Stimulated activated CD4-positive, alpha-beta T cell treated with anti-CD3 and anti-CD28 coated beads, Interleukin-12 subunit alpha, Interleukin-12 subunit beta, amount 100 ng/mL, for 48 hours (primary cell): ENCODE measurements around the gene RTP1.
"Not testable (repeated sequence)": the region's sequence is repeated elsewhere in the genome, so short reads cannot be mapped to it uniquely, and the experiment has no call there.

Experiments used
- DNase-seq, 3 donors: peaks; one replicate each; pipeline ENCODE4 v3.0.0-alpha.2; 2020; ENCODE audit warnings: low read depth in 2 of 3, low spot score in 1 of 3

RTP1 gene

DNA sequence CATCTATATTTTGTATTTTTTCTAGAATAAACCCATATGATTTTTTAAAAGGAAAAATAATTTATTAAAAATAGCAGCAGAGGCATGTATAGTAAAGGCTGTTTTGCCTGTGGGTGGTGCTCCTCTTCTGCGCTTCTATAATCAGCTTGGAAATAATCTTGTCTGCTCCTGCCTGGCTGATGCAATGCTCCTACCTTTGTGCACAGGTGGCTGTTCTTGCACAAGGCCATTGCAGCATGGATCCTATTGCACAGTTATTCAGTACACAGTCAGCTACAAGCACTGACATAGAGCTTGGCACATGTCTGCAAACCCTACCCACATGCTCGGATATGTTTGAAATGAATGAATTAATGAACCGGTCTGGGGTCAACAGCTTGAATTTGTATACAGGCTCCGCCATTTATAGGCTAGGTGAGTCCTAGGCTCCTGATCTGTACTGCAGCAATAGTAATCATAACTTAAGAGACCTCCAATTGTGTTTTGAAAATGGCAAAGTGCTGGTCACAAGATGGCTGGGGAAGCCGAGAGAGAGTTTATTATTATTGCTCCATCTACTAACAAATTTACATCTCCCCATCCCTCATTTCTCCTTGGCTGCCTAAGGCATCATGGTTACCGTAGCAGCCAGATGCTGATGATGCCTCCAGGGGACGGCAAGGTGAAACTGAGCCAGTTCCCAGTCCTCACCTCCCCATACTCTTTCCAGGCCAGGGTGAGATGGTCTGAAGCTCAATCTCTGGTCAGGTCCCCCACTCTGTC lies 532 bp upstream of the RTP1 start:
- no peak for DNase-seq

DNA sequence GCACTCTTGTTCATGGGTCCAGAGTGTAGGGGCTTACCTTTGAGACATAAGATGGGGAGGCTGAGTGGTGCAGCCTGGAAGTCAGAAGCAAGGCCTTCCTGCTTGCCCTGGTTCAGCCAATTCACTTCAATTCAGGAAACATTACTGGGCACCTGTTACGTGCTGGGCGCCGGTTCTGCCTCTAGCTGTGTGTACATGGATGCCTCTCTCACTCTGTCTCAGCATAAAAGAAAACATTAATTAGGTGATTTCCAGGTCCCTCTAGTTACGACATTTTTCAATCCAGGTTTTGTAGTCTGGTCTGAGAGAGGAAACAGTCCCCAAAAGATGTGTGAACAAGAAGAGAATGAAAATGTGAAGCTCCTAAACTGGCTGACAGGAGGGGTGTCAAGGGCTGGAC lies 1.2 kb downstream of the RTP1 start:
- no peak for DNase-seq

DNA sequence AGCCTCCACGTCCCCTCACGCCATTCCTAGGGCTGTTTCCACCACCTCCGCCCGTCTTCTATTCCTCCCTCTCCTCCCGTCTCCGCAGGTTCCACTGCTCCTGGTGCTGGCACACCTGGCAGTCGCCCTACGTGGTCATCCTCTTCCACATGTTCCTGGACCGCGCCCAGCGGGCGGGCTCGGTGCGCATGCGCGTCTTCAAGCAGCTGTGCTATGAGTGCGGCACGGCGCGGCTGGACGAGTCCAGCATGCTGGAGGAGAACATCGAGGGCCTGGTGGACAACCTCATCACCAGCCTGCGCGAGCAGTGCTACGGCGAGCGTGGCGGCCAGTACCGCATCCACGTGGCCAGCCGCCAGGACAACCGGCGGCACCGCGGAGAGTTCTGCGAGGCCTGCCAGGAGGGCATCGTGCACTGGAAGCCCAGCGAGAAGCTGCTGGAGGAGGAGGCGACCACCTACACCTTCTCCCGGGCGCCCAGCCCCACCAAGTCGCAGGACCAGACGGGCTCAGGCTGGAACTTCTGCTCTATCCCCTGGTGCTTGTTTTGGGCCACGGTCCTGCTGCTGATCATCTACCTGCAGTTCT lies 2.3 kb downstream of the RTP1 start:
- DNase-seq, result not testable (repeated sequence)

DNA sequence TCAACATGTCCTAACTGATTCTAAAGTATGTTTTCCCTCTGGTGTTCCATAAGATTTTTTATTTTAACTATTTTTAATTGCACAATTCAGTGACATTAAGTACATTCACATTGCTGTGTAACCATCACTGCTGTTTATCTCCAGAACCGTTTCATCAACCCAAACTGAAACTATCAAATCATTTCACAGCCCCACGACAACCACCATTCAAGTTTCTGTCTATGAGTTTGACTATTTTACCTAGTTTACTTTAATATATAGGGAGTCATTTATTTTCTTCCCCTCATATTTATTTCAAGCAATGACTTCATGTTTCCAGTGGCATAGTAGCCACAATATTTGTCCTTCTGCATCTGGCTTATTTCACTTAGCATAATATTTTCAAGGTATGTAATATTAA lies 8.4 kb downstream of the RTP1 start:
- DNase-seq, result no peak

DNA sequence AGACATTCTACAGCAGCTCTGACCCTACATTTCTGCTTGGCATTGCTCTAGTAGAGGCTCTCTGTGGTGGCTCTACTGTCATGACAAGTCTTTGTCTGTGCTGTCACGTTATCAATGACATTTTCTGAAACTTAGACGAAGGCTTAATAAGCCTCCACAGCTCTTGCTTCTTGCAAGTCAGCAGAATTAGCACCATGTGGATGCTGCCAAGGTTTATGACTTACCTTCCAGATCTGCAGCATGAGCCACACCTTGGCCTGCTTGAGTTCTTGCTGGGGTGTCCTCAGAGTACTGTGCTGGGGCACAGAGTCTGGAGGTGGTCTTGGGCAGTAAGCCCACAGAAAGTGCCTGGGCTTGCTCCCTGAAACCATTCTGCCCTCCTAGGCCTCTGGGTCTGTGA lies 9.8 kb downstream of the RTP1 start:
- no peak for DNase-seq

DNA sequence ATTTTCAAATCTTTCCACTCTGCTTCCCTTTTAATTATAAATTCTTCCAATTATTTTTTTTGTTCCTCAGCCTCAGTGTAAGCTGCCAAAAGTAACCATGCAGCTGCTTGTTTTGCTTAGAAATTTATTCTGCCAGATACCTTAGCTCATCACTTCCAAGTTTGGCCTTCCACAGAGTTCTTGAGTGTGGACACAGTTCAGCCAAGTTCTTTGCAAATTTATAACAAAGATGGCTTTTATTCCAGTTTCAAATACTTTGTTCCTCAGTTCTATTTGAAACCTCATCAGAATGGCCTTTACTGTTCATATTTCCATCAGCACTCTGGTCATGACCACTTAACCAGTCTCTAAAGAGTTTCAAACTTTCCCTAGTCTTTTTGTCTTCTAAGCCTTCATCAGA lies 10.3 kb downstream of the RTP1 start:
- DNase-seq, result no peak

DNA sequence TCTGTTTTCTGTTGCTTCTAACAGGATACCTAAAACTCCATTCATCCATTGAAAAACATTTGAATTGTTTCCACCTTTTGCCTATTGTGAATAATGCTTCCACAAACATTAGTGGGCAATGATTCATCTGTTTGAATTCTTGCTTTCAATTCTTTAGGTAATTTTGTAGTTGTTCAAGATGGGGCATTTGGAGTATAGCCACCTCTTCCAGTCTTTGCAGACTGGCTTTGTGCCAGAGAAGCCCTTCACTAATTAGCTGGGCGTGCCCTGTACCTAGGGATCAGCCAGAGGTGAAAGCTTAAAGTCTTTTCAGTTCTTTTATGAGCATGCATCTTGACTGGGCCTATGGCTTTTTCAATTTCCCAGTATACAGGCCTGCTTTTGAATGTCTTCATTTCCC lies 10.9 kb downstream of the RTP1 start:
- no peak for DNase-seq

DNA sequence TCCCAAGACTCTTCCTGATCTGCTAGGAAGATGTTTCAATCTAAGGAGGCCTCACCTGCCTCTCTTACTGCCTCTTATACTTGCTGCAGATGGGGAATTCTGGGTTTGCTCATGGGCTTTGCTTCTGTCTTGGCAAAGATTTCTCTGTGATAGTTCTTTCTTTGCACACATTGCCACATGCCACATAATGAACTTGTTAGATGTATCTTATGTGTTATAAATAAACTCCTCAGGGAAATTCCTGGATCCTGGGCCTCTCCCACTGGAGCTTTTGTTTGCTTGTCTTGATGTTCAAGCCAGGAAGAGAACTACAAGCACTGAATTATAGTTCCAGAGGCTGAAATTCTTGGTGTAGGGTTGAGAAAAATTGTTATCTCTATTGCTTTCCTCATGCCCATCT lies 12.2 kb downstream of the RTP1 start:
- DNase-seq, result no peak

DNA sequence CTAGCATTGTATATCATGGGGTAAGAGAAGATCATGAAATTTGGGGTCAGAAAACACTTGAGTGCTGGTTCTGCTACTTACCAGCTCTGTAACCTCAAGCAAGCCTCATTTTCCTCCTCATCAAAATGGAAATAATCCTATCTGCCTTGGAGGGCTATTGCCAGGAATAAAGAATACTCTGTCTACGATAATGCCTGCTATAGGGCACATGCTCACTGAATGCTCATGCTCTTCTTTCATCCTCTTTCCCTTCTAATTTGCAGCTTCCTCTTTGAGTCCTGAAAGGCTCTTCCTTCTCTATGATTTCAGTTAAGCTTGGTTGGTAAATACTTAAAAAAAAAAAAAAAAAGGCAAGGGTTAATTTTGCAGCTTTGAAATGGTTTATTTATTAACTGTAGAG lies 12.8 kb downstream of the RTP1 start:
- DNase-seq, result no peak

DNA sequence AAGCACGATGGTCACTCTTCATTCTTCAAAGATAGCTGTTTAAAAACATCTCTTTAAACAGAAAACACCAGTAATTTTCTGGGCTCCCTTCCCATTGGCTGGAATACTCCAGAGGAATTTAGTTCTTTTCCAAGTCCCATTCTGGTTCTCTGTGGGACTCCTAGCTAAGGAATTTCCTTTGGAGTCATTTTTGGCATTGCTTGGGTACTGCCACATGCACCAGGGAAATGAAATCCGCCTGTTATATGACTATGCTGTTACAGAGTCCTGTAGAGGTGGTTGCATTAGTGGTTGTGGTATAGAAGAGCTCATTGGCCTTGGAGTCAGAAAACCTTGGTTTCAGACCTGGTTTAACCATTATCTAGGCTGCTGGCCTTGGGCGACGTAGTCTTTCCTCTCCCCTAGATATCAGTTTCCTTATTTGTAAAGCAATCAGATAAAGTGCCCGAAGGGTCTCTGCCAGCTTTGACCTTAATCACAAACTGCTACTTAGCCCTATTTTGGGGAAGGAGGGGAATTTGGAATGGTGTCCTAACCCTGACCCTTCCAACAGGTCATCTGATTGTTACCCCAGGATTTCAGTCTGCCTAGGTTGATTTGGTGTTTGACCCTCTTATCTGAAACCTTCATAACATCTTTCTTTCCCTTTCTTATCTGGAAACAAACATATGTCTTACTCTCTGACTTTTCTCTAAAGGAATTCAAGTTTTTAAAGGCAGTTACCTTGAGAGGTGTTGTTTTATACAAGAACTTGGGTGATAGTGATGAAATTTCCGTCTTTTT lies 13.4 kb downstream of the RTP1 start:
- no peak for DNase-seq

DNA sequence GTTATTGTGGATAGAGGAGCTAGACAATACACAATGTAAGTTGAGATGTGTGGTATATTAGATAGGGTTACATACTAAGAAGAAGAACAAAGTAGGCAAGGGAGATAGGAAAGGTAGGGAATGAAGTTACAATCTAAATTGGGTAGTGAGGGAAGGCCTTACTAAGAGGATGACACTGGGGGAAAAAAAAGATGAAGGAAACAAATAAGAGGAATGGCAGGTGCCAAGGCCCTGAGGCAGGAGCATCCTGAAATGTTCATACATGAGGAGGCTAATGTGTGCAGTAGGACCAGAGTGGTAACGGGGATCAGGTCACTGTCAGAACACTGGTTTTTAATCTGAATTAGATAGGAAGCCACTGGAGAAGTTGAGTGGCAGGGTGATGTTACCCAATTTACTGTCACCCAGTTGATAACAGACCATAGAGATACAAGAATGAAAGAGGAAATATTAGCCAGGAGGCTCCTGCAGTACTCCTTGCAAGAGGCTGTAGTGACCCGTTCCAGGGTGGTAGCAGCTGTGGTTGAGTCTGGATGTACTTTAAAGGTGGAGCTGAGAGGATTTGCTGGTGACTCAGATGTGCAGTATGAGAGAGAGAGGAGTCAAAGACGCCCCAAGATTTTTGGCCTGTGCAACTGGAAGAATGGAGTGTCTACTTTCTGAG lies 14.4 kb downstream of the RTP1 start:
- DNase-seq, result no peak

DNA sequence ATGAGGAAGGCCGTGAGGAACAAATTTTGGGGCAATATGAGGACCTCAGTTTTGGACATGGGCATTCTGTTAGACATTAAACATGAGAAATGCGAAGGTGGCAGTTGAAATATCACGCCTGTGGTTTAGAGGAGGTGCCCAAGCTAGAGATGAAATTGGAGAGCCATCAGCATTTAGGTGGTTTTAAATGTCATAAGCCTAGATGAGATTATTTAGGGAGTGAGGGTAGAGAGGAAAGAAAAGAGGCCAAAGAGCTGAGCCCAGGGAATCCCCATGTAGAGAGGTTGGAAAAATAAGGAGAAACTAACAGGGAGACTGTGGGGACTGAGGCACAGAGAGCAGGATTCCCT lies 14.9 kb downstream of the RTP1 start:
- DNase-seq, result no peak

DNA sequence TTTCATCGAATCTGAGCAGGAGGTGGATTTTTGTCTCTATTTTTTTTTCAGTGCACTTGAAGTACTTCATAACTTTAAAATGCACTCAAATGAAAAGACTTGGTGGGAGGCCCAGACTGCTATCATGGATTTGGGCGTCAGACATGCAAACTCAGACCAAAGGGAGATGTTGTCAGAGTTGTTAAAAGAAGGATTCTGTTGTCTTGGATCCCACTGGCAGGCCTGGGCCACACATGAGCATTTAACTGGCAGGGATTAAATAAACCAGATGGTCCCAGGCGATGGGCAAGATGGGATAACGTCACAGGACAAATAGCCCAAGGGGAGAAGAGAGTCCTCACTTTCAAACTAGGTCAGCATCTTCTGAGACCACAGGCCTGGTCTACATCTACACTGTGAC lies 15.4 kb downstream of the RTP1 start:
- DNase-seq, result no peak

DNA sequence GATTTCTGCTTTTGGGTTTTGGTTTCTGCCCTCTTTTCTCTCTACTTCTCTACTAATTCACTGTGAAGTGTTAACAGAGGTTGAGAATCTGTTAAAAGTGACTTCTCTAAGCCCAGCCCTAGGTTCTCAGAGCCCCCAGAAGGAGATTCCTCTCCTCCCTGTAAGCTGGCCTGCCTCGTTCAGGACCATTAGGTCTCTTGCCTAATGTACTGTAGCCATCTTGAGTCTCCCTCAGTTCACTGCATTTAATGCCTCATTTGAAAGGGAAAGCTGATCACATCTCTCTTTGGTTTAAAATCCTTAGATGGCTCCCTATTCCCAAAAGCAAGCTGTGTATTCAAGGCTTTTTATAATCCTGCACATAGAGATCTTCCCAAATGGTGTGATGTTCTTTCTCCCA lies 16.3 kb downstream of the RTP1 start:
- no peak for DNase-seq

DNA sequence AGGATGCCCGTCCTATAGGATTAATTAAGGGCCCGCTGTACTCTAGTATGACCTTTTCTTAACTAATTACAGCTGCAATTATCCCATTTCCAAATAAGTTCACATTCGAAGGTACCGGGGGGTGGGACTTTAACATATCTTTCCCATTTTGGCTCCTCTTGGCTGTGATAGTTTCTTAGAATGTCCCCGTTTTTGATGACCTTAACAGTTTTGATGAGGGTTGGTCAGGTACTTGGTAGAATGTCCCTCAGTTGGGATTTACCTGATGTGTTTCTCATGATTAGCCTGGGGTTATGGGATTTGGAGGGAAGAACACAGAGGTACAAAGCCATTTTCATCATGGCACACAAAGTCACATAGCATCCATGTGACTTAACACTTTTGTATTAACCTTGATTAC lies 18.2 kb downstream of the RTP1 start:
- DNase-seq, result no peak

DNA sequence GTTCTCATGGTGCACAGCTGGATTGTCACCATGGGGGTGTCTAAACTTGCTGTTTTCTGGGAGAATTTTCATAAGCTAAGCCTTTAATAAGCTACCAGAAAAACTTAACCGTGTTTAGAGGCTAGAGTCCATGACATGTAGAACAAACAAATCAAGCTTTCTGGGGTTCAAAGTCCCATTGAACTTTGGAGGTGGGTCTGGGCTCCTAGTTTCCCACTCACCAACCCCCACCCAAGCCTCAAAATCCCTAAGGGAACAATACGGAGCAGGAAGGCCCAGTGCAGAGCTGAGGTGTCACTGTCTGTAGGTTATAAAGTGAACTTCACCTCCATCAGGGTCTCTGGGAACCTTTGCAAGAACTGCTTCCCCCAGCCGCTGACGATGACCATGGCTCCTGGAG lies 25.5 kb downstream of the RTP1 start:
- DNase-seq, result no peak

DNA sequence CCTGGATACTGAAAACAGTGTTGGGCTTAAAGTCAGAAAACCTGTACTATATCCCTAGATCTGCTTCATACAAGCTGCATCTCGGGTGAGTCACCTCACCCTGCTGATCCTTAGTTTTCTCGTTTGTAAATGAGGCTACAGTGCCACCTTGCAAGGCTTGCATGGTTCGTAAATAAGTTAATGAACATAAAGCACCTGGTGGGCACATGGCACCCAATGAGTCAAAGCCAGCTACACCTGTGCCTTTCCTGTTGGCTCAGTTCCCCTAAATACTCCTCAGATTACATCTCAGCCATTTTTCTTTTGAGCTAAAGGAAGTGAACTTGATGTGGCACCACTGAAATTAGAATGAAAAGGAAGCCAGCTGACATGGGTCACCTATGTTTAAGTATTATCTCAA lies 26.5 kb downstream of the RTP1 start:
- DNase-seq, result no peak

DNA sequence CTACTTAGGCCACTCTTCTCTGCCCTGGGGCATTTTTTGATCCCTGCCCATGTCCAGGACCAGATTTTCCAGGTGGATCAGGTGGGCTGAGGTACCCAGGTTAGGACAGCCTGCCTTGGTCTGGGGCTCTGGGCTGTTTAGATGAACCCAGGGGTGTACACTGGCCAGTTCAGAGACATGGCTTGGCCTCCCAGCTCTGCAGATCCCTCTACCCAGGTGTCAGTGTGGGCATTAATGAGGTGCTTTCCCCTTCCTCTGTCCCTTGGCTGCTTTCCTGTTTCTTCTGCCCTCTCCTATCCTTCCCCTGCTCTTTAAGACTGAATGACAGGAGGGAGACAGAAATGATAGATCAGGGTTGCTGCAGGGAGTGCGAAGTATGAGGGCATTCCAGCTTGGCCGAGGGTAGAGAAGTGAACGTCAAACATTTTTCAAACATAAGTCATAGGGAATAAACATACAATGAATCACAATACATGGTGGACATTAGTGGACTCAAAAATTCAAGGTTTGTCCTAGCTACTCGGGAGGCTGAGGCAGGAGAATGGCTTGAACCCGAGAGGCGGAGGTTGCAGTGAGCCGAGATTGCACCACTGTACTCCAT lies 30.5 kb downstream of the RTP1 start:
- no peak for DNase-seq

DNA sequence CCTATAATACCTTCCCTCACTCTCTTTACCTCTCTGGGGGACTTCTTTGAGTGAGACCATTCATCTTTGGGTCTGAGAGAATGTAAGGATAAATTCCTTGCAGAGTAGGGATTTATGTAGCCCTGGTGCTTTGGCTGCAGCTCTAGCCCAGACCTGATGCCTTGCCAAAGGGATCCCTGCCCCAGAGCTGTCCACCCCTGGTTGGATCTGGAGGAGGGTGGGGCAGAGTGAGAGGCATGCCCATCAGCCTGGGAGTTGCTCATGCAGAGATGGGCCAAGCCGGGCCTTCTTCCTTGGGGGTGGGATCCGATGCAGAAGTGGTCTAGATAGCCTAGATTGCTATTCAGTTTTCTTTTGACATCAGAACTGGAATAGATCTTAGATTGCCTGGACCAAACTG lies 31.5 kb downstream of the RTP1 start:
- DNase-seq, result no peak

DNA sequence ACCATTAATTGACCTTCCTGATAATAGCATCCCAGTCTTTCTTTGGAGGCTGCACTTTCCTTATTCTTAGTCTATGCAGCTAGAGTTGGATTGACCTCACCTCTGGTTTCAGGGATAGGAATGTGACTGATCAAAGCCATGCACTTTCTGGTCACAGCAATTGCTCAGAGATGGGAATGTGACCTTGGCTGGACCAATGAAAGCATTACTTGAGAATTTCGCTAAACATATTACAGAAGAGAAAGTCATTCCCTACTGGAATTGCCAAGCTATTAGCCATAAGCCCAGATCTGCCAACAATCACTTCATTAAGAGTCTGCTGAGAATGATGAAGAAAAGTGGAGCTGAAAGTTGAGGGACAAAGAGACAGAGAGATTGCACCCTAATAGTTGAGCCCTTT lies 32.7 kb downstream of the RTP1 start:
- no peak for DNase-seq

DNA sequence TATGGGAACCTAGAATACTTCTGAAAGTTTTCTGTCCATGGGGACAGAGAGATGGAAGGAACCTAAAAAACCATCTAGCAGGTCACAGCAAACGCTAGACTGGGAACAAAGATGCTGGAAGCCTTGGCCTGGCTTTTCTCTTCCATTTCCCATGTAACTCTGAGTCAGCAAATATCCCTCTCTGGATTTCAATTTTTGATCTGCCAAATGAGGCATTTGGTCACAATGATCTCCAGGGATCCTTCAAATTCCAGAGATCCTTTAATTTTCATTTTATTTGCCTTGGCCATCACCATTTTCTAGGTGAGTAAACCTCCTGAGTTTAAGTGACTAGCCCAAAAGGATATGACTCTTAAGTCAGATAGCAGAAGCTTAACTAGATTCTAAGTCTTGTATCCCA lies 39.7 kb downstream of the RTP1 start:
- DNase-seq, result no peak

DNA sequence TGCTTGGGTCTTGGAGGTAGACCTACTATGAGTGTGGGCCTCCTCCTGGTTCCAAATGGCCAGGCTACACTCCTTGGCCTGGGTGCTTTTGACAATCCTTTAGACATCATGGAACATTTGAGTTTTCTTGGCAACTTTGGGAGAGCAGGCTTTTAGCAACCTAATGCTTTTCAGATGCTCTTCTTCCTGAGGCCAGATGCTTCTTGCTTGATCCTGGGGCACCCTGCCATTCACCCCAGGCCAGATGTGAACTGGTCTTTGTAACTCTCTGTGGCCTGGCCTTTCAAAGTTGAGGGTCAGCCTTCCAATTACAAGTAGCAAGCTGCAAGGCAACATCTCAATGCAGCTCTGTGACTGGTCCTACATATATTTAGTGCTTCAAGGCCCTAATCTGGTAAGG lies 40.5 kb downstream of the RTP1 start:
- no peak for DNase-seq
